ENCODE measurements around the gene ALDOA.
A peak's percentile ranks its signal among the peaks of the same experiment; 100 is the strongest.

ALDOA gene

DNA sequence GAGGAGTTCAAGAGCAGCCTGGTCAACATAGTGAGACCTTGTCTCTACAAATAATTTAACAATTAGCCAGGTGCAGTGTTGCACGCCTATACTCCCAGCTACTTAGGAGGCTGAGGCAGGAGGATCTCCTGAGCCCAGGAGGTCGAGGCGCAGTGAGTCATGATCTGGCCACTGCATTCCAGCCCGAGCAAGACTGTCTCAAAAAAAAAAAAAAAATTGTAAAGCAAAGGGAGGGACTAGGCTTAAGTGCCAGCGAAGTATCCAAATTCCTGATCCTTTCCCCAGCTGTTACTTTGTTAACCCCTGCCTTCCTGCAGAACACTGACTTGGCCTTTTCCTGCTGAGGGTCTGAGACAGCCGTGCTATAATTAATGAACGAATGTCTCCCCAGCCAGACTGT is 45.1 kb downstream of the ALDOA start:
- DNase-seq (ENCODE audit: low read depth in 1 of 2, low spot score in 1 of 2) = no peak
- no peak overlapping the region for H3K4me3 ChIP-seq (replicated peaks; ENCODE audit: insufficient read depth, low read length)
- TF ChIP-seq, protein P1, sequence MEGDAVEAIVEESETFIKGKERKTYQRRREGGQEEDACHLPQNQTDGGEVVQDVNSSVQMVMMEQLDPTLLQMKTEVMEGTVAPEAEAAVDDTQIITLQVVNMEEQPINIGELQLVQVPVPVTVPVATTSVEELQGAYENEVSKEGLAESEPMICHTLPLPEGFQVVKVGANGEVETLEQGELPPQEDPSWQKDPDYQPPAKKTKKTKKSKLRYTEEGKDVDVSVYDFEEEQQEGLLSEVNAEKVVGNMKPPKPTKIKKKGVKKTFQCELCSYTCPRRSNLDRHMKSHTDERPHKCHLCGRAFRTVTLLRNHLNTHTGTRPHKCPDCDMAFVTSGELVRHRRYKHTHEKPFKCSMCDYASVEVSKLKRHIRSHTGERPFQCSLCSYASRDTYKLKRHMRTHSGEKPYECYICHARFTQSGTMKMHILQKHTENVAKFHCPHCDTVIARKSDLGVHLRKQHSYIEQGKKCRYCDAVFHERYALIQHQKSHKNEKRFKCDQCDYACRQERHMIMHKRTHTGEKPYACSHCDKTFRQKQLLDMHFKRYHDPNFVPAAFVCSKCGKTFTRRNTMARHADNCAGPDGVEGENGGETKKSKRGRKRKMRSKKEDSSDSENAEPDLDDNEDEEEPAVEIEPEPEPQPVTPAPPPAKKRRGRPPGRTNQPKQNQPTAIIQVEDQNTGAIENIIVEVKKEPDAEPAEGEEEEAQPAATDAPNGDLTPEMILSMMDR (IDR thresholded peaks at IDR 0.05; ENCODE audit: insufficient read depth, low read length) = no peak
- TF ChIP-seq GABPA (IDR thresholded peaks at IDR 0.05; ENCODE audit: low read depth) = no peak
- TF ChIP-seq, protein P2, sequence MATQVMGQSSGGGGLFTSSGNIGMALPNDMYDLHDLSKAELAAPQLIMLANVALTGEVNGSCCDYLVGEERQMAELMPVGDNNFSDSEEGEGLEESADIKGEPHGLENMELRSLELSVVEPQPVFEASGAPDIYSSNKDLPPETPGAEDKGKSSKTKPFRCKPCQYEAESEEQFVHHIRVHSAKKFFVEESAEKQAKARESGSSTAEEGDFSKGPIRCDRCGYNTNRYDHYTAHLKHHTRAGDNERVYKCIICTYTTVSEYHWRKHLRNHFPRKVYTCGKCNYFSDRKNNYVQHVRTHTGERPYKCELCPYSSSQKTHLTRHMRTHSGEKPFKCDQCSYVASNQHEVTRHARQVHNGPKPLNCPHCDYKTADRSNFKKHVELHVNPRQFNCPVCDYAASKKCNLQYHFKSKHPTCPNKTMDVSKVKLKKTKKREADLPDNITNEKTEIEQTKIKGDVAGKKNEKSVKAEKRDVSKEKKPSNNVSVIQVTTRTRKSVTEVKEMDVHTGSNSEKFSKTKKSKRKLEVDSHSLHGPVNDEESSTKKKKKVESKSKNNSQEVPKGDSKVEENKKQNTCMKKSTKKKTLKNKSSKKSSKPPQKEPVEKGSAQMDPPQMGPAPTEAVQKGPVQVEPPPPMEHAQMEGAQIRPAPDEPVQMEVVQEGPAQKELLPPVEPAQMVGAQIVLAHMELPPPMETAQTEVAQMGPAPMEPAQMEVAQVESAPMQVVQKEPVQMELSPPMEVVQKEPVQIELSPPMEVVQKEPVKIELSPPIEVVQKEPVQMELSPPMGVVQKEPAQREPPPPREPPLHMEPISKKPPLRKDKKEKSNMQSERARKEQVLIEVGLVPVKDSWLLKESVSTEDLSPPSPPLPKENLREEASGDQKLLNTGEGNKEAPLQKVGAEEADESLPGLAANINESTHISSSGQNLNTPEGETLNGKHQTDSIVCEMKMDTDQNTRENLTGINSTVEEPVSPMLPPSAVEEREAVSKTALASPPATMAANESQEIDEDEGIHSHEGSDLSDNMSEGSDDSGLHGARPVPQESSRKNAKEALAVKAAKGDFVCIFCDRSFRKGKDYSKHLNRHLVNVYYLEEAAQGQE (IDR thresholded peaks at IDR 0.05; ENCODE audit: insufficient replicate concordance, low read depth) = no peak
- TF ChIP-seq SPI1 (IDR thresholded peaks at IDR 0.05; ENCODE audit: borderline replicate concordance, low read depth) = no peak
- TF ChIP-seq POLR2AphosphoS5 (IDR thresholded peaks at IDR 0.05; ENCODE audit: low read depth) = no peak
- no peaks in the 10 kb centered on the region for H3K27me3 ChIP-seq (ENCODE audit: insufficient read depth, poor library complexity, severe bottlenecking)
- H3K27ac ChIP-seq (replicated peaks) = no peak overlapping the region

DNA sequence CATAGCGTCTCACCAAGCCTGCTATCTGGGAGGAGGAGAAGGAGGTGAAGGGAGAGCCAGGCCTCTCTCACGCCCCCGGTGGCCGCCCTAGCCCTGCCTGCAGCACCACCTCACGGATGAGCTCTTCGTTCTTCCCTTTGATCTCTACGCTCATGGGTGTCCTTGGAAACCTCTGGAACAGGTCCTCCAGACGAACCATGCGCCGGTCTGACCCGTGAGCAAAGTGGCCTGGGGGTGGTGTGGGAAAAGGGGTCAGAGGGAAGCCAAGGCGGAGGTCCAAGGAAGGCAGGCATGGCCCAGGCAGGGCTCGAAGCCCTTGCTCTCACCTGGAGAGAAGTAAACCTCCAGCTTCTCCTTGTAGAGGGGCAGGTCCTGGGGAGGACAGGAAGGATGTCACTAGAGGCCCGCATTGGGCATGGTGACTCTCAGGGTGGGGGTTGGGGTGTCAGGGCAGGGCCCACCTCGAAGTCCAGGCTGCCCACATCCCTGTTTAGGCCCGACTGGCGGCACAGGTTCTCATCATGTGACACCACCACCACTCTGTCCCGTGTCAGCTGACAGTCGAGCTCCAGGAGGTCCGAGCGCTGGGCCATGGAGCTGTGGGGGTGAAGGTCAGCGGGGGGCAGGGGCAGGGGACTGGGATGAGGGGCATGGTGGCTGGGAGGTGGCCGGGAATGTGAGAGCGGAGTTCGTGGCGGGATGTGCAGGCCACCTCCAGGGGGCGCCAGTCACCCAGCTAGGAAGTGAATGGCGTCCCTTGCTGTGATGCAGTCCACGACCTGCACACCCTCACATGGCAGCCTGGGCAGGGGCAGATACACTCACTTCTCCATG is 46.9 kb downstream of the ALDOA start:
- TF ChIP-seq GABPA (IDR thresholded peaks at IDR 0.05; ENCODE audit: low read depth) (no peak), SPI1 (IDR thresholded peaks at IDR 0.05; ENCODE audit: borderline replicate concordance, low read depth) (no peak), POLR2AphosphoS5 (IDR thresholded peaks at IDR 0.05; ENCODE audit: low read depth) (no peak)
- TF ChIP-seq, protein P1 (IDR thresholded peaks at IDR 0.05; ENCODE audit: insufficient read depth, low read length) = peak; percentile 53
- H3K27me3 ChIP-seq (ENCODE audit: insufficient read depth, poor library complexity, severe bottlenecking) = no peaks in the 10 kb centered on the region
- DNase-seq (ENCODE audit: low read depth in 1 of 2, low spot score in 1 of 2) = peak; percentile 52 to 55
- H3K27ac ChIP-seq (replicated peaks) = no peak overlapping the region
- no peak overlapping the region for H3K4me3 ChIP-seq (replicated peaks; ENCODE audit: insufficient read depth, low read length)

DNA sequence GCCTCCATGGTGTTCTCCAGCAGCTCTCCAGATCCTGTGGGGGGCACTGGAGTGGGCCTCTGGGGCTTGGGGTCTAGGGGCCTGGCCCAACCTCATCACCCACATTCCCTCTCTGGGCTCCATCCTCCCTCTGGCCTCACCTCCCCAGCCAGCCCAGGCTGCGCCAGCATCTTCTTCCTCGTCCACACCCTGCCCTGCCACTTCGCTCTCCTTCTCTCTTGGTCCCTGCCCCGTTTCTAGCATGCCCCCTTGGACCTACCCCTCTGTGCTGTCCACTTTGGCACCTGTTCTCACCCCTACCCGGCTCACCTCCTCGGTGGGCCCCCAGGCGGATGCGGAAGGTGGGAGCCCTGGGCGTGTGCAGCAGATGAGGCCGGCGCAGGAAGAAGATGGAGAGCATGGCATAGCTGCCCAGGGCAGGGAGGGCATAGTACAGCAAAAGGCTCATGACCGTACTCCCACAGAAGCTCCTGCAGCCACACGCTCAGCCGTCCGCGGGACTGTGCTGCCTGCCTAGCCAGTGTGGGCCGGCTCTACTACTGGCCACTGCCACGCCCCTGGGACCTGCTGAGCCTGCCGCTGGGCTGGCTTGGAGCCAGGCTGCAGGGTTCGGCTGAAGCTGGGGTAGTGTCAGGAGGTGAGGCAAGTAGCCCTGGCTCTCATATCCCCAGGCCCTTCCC is 47.6 kb downstream of the ALDOA start, which contains the start of gene GDPD3:
GDPD3 (minus strand) TSS at position 507 of the 680 bp plus-strand sequence; CDS start at position 448, 59 bp downstream.
- Histone ChIP-seq H3K4me3 (replicated peaks; ENCODE audit: insufficient read depth, low read length) (no peak within 1 kb of the TSS), H3K27me3 (ENCODE audit: insufficient read depth, poor library complexity, severe bottlenecking) (no peaks in the 10 kb centered on the region), H3K27ac (replicated peaks) (no peak within 1 kb of the TSS)
- TF ChIP-seq SPI1 (IDR thresholded peaks at IDR 0.05; ENCODE audit: borderline replicate concordance, low read depth) (no peak), GABPA (IDR thresholded peaks at IDR 0.05; ENCODE audit: low read depth) (no peak), POLR2AphosphoS5 (IDR thresholded peaks at IDR 0.05; ENCODE audit: low read depth) (no peak)
- TF ChIP-seq, protein P2 (IDR thresholded peaks at IDR 0.05; ENCODE audit: insufficient replicate concordance, low read depth) = no peak
- TF ChIP-seq, protein P1 (IDR thresholded peaks at IDR 0.05; ENCODE audit: insufficient read depth, low read length) = no peak
- DNase-seq (ENCODE audit: low read depth in 1 of 2, low spot score in 1 of 2) = no peak
